PFSK-1 (cell line): ENCODE measurements around the gene RAB38.

Experiments used
- FOXP2 ChIP-seq: optimal IDR thresholded peaks from 2 replicates; pipeline ENCODE3; 2011; ENCODE audit warnings: borderline replicate concordance, control low read depth, inconsistent platforms; ENCODE audit not compliant: insufficient read depth; ENCODE audit errors: extremely low read length, extremely low read depth
- POLR2AphosphoS5 ChIP-seq: IDR thresholded peaks from 2 replicates; pipeline ENCODE4 v1.6.1; 2012; ENCODE audit warnings: low read depth, mild to moderate bottlenecking, control low read depth, low read length, moderate library complexity
- REST ChIP-seq, 2 experiments: IDR thresholded peaks; 2 replicates each; pipeline versions ENCODE4 v1.6.1 to v1.8.0; 2011 to 2012; ENCODE audit warnings: low read depth in 2 of 2, low read length in 2 of 2, control low read depth in 1 of 2, inconsistent platforms in 1 of 2, mild to moderate bottlenecking in 1 of 2, moderate library complexity in 1 of 2; ENCODE audit not compliant: insufficient read depth in 1 of 2
- SIN3A ChIP-seq: IDR thresholded peaks from 2 replicates; pipeline ENCODE4 v1.6.1; 2012; ENCODE audit warnings: mild to moderate bottlenecking, low read length, moderate library complexity, borderline replicate concordance; ENCODE audit not compliant: insufficient read depth
- TAF1 ChIP-seq: IDR thresholded peaks from 2 replicates; pipeline ENCODE4 v1.6.1; 2012; ENCODE audit warnings: low read length, control low read depth, borderline replicate concordance; ENCODE audit not compliant: insufficient read depth

Gene RAB38

GRCh38 chr11:88139865-88140264, 35.4 kb downstream of the RAB38 start:
- TF ChIP-seq FOXP2 (no peak), TAF1 (no peak), SIN3A (no peak), REST (IDR thresholded peaks at IDR 0.05; ENCODE audit: insufficient read depth in 1 of 2, low read depth in 2 of 2, low read length in 2 of 2) (no peak), POLR2AphosphoS5 (no peak)

DNA sequence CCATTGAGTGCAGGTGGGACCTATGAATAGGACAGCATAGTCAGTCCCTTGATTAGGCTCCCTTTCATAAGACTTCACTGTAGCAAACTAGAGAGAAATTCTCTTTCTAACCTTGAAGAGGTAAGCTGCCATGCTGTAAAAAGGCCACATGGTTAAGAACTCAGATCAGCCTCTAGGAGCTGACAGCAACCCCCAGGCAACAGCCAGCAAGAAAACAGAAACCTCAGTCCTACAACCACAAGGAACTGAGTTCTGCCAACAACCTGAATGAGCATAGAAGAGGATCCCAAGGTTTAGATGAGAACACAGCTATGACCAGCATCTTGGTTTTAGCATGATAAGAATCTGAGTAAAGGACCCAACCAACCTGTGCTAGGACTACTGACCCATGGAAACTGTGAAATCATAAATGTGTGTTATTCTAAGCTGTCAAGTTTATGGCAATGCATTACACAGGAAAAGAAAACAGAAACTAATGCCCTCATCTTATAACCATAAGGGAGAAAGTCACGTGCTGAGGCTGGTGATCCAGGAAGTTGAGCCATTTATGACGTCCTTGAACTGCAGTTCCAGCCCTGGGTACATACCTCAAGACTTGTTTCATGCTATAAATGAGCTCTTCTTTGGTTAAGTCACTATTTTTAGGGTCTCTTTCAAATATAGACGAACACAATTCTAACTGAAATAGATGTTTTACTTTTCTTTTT, 43.3 kb downstream of the RAB38 start:
- TF ChIP-seq REST (IDR thresholded peaks at IDR 0.05; ENCODE audit: insufficient read depth in 1 of 2, low read depth in 2 of 2, low read length in 2 of 2) (no peak), SIN3A (no peak), TAF1 (no peak)

GRCh38 chr11:88122956-88123355, 52.3 kb downstream of the RAB38 start:
- TF ChIP-seq POLR2AphosphoS5 (no peak), FOXP2 (no peak), SIN3A (no peak), TAF1 (no peak), REST (IDR thresholded peaks at IDR 0.05; ENCODE audit: insufficient read depth in 1 of 2, low read depth in 2 of 2, low read length in 2 of 2) (no peak)

GRCh38 chr11:88119561-88119960, 55.7 kb downstream of the RAB38 start:
- TF ChIP-seq POLR2AphosphoS5 (no peak), SIN3A (no peak), REST (IDR thresholded peaks at IDR 0.05; ENCODE audit: insufficient read depth in 1 of 2, low read depth in 2 of 2, low read length in 2 of 2) (no peak), FOXP2 (no peak), TAF1 (no peak)

DNA sequence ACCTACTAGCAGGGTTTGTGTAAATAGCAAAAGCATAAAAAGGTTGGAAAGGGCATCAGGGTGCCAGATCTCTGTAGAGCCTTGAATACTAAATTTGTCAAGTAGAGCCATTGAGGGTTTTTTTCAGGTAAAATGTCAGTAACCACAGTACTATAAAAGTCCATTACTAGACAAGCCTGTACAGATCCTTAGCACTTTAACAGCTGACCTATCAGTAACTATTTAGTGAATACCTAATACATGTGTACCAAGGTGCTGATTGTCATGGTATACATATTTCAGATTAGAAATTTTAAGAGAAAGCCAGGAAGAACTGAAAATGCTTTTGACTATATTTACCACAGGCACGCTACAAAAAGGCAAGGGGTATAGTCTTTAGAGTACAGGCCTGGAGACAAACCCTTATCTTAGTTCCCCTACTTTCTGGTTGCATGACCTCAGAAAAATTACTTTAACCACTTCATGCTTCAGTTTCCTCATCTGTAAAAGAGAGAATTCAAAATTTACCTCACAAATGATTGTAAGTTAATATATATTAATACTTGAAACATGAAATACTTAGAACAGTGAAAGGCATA, 57.9 kb downstream of the RAB38 start:
- TF ChIP-seq SIN3A = no peak
- no peak for TF ChIP-seq TAF1
- no peak for TF ChIP-seq FOXP2
